LoVo (cell line): Measurements from ENCODE around the gene SORCS2.
A peak's percentile ranks its signal among the peaks of the same experiment; 100 is the strongest.

Source experiments
- DNase-seq: peaks from one replicate; pipeline ENCODE4 v3.0.0-alpha.2; 2016; ENCODE audit warnings: low spot score

SORCS2 gene

DNA sequence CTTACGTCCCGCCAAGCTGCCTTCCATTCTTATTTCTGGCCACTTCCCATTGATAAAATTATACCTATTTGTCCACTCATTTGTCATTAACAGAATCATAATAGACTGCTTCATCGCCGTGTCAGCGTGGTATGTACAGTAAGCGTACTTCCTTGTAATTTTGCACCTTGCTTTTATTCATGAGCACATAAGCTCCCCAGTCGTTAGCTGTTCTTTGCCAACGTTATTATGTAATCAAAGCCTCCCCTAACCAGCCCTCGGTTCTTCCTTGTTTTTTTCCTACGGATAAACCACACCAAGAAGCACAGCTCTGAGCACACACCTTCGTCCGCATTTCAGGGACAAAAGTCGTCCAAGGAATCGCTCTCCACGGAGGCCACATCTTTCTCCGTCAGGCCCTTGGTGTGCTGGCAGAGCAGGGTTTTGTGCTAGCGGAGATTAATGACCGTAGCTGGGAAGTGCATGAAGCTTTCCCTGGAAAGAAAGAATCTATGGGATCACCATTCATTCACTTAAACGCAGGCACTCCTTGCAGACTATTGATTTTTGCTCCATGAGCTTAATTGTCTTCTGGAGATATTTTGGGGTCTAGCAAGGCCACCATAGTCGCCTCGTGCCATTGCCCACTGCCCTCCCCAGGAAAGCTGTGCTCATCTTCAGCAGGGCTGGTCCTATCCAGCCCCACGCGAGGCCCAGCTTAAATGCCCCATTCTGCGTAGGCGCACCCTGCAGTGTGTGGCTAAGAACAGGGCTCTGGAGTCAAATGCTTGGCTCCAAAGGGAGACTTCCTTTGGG lies 443.3 kb downstream of the SORCS2 start:
- DNase-seq, result no peak

DNA sequence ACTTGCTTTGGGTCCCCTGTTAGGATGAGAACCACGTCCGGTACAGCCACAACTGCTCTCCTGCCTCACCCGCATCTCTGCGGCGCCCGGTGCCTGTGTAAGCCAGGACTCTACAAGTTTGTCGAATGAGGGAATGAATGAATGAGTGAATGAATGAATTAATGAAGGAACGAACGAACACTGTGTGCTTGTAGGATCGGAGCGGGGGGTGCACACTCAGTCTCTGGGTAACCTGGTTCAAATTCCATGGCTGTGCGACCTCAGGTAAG lies 443.8 kb downstream of the SORCS2 start:
- DNase-seq, result no peak

DNA sequence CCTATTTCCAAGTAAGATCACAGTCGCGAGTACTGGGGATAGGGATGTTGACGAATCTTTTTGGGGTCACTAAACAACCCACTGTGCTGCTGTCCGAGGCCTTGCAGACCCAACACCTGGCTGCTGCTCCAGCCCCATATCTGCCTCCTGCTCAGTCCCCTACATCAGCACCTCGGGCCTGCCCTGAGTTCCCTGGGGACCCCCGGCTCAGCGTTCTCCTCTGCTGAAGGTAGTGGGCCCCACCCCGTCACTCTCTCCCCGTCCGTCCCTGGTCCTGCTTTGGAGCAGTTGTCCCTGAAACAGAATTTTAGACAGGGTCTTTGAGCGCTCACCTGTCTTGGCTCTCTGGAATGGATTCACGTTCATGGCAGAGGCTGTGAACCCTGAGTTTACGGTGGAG lies 444.8 kb downstream of the SORCS2 start:
- DNase-seq, result no peak

DNA sequence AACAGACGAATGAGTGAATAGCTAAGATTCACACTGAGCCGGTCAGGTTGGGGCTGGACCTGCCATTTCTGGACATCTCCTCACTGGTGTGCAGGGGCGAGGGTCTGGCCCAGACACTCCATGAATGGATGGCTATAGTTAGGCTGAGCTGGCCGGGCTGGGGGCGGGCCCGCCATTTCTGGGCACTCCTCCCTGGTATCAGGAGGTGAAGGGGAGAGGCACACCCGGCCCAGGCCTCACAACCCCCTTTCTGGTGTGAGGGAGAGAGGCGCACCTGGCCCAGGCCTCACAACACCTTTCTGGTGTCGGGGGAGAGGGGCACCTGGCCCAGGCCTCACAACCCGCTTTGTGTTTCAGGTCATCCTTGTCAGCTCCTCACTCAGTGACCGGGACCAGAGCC lies 445.6 kb downstream of the SORCS2 start:
- DNase-seq, result no peak

DNA sequence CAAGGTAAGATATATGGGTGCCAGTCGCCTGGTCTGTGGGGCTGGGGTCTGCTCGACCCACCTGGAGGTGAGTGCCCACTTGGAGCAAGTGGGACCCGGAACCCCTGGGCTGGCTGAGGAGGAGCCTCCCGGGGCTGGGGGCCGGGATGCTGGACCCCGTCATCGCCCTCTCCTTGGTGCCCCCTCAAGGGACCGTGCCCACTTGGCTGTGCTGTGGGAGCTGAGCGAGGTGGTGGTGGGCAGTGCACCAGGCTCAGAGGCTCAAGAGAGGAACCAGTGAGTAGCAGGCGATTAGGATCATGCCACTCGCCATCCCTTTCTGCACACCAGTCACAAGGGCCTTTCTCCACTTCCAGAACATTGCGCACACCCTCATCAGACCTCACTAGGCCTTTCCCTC lies 446.2 kb downstream of the SORCS2 start:
- DNase-seq, result no peak

DNA sequence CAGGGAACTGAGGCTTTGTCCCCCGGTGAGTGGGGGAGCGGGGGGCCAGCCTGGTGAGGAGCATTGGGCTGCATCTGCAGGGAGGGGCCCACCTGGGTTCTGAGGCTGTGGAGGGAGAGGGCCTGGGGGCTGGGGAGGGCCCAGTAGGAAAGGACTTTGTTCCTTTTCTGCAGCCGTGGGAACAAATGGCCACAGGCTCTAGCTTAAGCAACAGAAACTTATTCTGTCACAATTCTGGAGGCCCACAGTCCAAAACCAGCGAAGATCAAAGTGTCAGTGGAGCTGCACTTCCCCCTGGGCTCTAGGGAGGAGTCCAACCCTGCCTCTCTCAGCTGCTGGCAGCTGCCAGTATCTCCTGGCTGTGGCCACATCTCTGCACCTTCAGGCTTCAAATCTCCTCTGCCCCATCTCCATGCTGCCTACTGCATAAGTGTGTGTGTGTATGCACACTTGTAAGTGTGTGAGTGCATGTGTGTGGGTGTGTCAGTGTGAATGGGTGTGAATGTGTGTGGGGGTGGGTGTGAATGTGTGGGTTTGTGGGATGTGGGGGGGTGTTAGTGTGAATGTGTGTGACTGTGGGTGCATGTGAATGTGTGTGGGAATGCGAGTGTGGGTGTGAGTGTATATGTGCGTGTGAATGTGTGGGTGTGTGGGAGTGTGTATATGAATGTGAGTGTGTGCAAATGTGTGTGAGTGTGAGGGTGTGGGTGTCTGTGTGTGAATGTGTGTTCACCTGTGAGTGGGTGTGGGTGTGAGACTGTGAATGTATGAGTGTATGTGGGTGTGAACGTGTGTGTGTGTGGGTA lies 446.8 kb downstream of the SORCS2 start:
- DNase-seq, result no peak

DNA sequence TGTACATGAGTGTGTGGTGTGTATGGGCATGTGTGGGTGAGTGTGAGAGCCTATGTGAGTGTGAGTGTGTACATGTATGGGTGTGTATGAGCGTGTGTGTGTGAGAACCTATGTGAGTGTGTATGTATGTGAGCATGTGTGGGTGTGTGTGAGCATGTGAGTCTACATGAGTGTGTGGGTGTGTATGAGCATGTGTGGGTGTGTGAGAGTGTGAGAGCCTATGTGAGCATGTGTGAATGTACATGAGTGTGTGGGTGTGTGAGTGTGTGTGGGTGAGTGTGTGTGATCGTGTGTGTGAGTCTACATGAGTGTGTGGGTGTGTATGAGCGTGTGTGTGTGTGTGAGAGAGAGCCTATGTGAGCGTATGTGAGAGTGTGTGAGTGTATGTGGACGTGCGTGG lies 447.8 kb downstream of the SORCS2 start:
- DNase-seq, result no peak

DNA sequence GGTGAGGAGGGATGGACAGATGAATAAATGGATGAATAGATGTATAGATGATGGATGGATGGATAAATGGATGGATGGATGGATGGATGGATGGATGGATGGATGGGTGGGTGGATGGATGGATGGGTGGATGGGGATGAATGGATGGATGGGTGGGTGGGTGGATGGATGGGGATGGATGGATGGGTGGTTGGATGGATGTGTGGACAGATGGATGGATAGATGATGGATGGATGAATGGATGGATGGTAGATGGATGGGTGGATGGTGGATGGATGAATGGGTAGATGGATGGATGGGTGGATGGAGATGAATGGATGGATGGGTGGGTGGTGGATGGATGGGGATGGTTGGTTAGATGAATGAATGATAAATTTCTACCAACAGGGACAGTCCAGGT lies 449.4 kb downstream of the SORCS2 start:
- no peak for DNase-seq

DNA sequence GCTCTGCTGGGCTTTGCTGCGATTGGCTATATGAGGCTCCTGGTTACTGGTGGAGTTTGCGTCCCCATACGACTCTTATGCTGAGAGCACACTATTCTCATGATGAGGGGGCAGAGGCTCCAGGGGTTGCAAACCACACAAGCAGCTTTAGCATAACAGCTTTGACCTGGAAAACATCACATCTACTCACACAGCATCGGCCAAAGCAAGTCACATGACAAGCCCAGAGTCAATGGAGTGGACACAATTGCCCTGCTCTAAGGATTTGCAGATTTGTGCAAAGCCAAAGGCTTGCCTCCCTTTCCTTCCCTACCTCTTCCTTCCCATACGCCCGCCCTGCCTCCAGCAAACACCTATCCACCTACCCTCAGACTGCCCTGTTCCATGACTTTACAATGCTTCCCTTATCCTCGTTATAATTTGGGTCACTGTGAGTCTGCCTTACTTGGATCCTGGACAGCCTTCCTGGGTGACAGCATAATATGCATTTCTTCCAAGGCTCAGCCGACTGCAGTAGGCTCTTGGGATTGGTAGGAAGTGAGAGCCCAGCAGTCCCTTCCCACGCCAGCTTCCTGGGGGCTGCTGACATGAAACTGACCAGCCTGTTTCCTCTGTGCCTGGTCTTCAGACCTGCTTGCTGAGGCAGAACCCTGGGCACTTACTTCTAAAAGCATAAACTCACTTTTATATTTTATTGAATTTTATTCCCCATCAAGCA lies 450.6 kb downstream of the SORCS2 start:
- no peak for DNase-seq

DNA sequence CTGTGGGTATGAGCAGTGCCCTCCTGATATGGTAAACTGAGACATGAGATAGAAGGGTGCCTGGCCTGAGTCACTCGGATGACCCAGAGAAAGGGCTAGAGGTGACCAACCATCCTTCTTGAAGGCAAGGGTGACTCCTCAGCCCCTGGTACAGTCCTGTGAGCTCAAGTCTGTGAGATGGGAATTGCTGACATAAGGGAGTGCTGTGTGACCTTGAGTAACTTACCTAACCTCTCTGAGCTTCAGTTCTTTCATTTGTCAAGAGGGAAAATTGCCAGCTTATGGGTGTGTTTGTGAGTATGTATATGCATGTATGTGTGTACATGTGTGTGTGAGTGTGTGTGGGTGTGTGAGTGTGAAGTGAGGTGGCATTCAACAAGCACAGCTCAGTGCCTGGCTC lies 452.8 kb downstream of the SORCS2 start:
- no peak for DNase-seq

DNA sequence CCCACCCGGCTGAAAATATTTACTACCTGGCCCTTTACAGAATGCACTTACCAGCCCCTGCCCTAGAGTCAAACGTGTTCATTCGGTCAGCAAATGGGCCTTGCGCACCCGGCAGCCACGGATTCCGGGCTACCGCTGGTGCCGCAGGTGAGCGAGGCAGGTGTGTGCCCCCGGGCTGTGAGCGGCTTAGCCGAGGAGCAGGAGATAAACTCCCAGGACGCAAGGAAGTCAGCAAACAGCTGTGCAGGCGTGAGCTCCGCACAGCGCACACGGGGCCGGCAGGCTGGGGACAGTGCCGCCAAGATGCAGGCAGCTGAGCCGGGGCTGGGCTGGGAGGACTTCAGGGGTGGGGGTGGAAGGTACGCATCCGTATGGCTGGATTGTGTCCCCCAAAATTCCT lies 453.6 kb downstream of the SORCS2 start:
- DNase-seq, result no peak

DNA sequence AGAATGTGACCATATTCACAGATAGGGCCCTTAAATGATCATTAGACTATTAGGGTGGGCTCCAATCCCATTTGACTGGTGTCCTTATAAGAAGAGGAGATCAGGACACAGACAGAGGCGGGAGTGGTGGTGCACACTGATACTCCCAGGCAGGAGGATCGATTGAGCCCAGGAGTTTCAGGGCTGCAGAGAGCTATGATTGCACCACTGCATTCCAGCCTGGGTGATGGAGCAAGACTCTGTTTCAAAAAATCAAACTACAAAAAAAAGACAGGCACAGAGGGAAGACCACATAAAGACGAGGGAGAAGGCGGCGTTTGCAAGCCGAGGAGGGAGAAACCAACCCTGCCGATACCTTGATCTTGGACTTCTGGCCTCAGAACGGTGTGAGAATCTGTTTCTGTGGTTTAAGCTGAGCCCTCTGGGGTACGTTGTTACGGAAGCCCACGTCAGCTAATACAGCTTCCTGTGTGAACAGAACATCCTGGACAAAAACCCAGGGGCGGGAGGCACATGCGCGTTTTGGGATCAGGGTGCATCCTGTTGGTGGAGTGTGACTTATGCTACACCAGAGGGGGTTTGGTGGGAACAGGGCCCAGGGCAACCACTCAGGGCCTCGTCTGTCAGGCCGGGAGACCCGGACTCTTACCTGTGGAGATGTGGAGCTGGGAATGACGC lies 454.2 kb downstream of the SORCS2 start:
- DNase-seq, result no peak

DNA sequence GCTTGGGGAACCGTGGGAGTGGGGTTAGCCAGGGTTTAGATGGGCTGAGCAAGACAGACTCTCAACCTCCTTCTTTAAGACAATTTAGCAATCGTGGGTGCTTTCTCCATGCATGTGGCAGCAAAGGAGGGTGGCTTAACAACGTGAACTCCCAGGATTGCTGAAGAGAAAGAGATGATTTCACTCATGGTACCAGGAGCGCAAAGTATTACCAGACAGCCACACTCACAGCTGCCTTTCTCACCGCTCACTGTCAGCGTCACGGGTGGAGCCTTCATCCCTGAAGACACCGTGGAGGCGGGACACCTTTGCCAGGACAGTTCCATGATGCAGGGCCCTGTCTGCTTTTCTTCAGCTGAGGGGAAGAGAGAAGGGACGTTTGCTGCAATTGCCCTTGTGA lies 454.8 kb downstream of the SORCS2 start:
- DNase-seq, result no peak

DNA sequence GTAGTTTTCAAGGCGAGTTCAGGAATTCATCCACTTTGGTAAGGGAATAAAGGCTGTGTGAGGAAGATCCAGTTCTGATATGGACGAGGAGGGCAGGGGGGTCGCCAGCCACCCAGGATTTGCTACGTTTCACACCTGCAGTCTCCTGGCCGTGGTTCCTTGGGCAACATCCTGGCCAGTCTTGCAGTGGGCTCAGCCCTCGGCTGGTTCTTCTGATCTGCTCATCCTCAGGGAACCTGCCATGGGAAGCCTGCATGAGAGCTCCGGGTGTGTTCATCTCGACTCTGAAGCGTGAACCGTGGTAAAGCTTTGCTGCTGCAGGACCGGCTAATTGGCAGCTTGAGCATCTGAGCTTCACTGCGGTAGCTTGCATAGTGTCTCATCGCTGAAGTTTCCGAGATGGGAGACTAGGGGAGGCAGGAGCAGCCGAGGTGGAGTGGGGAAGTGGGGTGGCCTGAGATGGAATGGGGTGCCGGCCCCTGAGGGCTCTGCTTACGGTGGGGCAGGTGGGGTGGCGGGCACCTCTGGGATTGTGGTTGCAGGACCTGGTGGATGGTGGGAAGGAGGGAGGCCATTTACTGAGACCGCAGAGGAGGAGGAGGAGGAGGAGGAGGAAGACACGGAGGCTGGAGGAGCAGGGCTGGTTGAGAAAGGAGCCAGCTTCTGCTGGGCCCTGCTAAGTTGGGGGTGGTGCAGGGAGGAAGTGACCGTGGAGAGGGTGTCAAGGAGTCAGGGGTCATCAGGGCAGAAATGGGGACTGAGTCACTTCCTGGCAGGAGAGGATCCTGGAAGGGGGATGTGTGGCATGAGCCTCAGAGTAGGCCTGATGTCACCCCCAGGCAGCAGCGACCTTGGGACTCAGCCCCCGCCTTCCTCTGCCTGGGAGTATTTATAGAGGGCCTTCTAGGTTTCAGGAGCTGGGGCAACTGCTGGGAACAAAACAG lies 455.5 kb downstream of the SORCS2 start:
- DNase-seq, result no peak

DNA sequence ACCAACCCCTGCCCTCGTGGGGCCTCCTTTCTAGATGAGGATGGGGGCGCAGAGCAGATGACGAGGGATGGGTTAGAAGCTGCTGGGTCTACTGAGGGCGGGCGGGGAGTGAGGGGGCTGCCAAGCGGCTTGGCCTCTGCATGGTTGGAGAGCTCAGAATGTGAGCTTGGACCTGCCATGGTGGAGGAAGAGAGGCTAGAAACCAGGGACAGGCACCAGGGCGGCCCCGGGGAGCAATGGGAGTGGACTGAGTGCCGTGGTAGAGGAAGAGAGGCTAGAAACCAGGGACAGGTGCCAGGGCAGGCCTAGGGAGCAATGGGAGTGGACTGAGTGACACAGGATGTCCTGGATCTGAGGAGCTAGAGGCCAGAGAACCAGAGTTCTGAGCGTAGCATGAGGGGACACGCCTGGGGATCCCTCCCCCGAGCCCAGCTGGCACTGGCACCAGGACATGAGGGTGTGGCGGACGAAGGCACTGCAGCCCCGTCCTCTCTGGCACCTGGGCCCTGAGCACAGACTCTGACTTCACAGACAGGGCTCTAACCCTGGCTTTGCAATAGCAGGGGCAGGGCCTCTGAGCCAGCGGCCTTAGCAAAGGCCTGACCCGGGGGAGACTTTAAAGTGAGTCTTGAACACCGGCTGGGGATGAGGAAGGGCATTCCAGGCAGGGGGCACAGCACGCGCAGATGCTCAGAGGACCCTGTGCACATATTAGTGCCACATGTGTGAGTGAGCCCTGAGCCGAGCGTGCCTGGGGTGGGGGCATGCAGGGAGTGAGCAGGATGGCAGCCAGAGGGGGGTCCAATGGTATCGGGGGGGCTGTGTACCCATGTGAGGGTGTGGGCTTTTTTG lies 456.4 kb downstream of the SORCS2 start:
- no peak for DNase-seq

DNA sequence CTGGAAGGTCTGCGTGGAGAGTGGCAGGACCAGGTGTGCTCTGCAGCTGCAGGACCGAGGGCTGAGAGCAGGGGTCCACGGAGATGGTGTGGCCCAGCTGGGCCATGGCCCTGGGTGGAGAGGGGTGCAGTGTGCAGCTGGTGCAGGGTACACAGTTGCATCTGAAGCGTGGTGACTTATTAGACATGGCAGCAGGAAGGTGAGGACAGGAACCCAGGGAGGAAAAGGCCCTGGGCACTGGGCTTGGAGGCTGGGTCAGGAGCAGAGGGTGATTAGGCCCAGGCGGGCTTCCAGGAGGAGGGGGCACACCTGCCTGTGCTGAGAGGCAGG lies 457.0 kb downstream of the SORCS2 start:
- no peak for DNase-seq

DNA sequence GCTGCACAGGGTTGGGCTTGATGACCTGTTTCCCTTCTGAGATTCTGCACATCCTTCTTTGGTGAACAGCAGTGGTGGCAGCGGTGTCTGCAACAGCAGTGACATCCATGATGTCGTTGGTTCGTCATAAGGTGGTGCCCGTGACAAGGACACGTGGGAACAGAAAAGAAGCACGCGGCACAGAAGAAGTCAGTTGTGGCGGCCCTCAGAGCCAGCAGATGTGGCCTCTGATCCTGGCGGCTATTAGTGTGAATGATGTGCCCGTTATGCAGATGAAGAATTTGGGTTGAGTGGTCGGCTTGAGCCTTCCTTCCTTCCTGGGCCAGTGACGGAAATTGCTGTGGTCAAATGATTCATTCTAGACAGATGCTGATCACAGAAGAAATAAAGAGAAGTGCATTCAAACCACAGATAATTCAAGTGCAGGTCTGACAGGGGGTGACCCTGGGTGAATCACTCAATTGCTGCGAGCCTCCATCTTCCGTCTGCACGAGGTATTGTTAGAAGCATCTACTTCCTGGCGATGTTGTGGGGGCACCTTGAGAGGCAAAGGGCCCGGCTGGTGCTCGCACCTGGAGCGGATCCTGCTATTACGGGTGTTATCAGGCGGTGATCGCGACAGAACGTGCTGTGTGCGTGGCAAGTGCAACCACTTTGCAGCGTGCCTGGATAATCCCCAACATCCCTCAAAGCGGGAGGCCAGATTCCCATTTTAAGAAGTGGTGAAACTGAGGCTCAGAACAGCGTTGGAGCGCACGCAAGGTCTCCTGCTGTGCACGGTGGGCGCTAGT lies 457.6 kb downstream of the SORCS2 start:
- peak; percentile 6 for DNase-seq

DNA sequence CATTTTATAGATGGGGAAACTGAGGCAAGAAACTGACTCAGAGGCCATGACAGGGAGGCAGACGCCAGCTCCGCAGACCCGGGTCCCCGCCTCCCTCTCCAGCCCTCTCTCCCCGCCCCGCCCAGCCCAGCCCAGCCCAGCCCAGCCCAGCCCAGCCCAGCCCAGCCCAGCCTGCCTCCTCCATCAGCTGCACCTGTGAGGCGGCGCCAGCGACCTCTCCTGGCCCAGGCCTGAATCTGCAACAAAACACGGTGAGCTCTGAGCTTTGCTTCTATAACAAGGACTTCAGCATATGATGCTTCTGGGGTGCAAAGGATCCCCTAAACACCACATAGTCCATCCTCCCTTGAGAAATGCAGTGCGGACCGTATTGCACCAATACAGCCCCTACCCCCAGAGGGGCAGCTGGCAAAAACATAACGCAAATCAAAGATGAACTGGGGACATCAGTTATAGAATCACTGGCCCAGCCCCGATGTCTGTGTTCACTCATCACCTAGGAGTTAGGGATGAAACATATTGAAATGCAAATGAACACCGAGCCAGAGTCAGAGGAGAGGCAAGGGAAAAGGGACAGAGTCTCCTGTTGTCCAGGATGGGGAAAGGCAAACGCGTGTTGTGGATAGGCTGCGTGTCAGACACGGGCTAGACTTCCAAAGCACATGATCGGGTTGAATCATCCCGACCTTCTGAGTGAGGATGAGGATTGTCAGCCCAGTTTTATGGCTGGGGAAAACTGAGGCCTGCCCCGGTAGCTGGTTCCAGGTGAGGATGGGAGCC lies 458.5 kb downstream of the SORCS2 start:
- no peak for DNase-seq

DNA sequence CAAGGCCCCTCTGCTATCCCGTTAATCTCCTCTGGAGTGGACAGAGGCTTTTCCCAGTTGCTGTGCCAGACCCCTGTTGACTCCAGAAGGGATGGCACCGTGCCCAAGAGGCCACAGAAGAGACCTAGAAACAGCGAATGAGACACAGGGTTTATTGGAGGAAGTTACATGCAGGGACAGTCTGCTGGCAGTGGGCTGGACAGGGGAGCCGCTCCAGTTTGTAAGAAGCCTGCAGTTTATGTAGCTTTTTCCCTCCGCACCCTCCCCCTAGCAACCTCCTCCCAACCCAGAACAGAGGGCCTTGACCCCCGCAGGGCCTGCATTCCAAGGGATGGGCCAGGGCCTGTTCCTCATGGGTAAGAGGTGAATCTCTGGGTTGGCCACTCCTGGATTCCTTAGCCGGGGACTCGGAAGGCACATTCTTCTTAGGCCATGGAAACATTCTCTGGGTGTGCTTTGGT lies 459.2 kb downstream of the SORCS2 start:
- DNase-seq, result no peak
